HepG2 (cell line): Measurements from ENCODE around the gene EPS8. TPM values are rescaled to one million over a fixed set of nuclear protein-coding genes. Genes with fewer than 3 reads are reported as not detected.

ENCODE experiments used
- BCL6 ChIP-seq: IDR thresholded peaks from 2 replicates; pipeline ENCODE4 v1.6.1; 2016; ENCODE audit warnings: missing genetic modification reagents, missing compliant biosample characterization
- CSRNP1 ChIP-seq: sonication (generic); formaldehyde crosslinking; IDR thresholded peaks from 2 replicates; pipeline ENCODE4 v1.8.1; 2023; ENCODE audit warnings: mild to moderate bottlenecking, missing genetic modification reagents
- HNF4A ChIP-seq: sonication (generic); formaldehyde crosslinking; IDR thresholded peaks from 2 replicates; pipeline ENCODE4 v1.4.0; 2020; ENCODE audit warnings: missing genetic modification reagents
- HNF4G ChIP-seq, 2 experiments: sonication (generic) in 1 of 2; formaldehyde crosslinking in 1 of 2; IDR thresholded peaks; 2 replicates each; pipeline versions ENCODE4 v1.4.0 to v1.6.1; 2011 to 2020; ENCODE audit warnings: borderline replicate concordance in 2 of 2, low read depth in 2 of 2, mild to moderate bottlenecking in 2 of 2, low read length in 1 of 2, missing genetic modification reagents in 1 of 2, moderate library complexity in 1 of 2
- KAT7 ChIP-seq: IDR thresholded peaks from 2 replicates; pipeline ENCODE4 v1.6.1; 2018; ENCODE audit warnings: borderline replicate concordance, missing compliant biosample characterization
- MYC ChIP-seq: sonication (generic); formaldehyde crosslinking; IDR thresholded peaks from 2 replicates; pipeline ENCODE4 v1.9.0; 2021; ENCODE audit warnings: missing genetic modification reagents, borderline replicate concordance
- NR2F6 ChIP-seq, 2 experiments: IDR thresholded peaks; 2 replicates each; pipeline ENCODE4 v1.6.1; 2016; ENCODE audit warnings: antibody characterized with exemption in 1 of 2, mild to moderate bottlenecking in 1 of 2
- TAF15 ChIP-seq: fragments of 200-400 bp; formaldehyde crosslinking; IDR thresholded peaks from one replicate; pipeline ENCODE4 v1.6.1; 2018; ENCODE audit warnings: mild to moderate bottlenecking, low read depth, low read length; ENCODE audit not compliant: poor library complexity, severe bottlenecking
- THYN1 ChIP-seq: sonication (generic); formaldehyde crosslinking; IDR thresholded peaks from 2 replicates; pipeline ENCODE4 v1.8.1; 2023; ENCODE audit warnings: low read depth, mild to moderate bottlenecking, moderate library complexity, missing genetic modification reagents, borderline replicate concordance
- ZBTB40 ChIP-seq, 2 experiments: fragments of 450-650 bp in 1 of 2; sonication (generic) in 1 of 2; formaldehyde crosslinking in 1 of 2; IDR thresholded peaks; 2 replicates each; pipeline versions ENCODE4 v1.6.1 to v1.8.0; 2016 to 2022; ENCODE audit warnings: antibody characterized with exemption in 1 of 2, mild to moderate bottlenecking in 1 of 2, missing genetic modification reagents in 1 of 2
- ZBTB46 ChIP-seq: sonication (generic); formaldehyde crosslinking; IDR thresholded peaks from 2 replicates; pipeline ENCODE4 v1.4.0; 2020; ENCODE audit warnings: mild to moderate bottlenecking, missing genetic modification reagents, borderline replicate concordance
- ZFP36 ChIP-seq: fragments of 150-350 bp; IDR thresholded peaks from 2 replicates; pipeline ENCODE4 v1.6.1; 2018; ENCODE audit warnings: borderline replicate concordance, low read length, low read depth; ENCODE audit not compliant: partially characterized antibody
- ZGPAT ChIP-seq: IDR thresholded peaks from 2 replicates; pipeline ENCODE4 v1.6.1; 2016; ENCODE audit warnings: mild to moderate bottlenecking
- ZNF644 ChIP-seq: IDR thresholded peaks from 2 replicates; pipeline ENCODE4 v1.6.1; 2016; ENCODE audit warnings: low read depth
- polyA plus RNA-seq, 8 experiments: library from polyadenylated mRNA; depleted of rRNA in 3 of 8; stranded (reverse) in 7 of 8; unstranded in 1 of 8; fragments of >200 nt; fragmentation: Illumina TruSeq in 4 of 8; extraction: Trizol in 4 of 8; gene quantifications; 2 replicates each; pipeline versions ENCODE4 v1.2.1 to v1.2.3, GENCODE V29; 2011 to 2016; ENCODE audit warnings: low read depth in 4 of 8, missing spikeins in 1 of 8, mixed read lengths in 1 of 8; ENCODE audit not compliant: insufficient read depth in 1 of 8
- total RNA-seq, 5 experiments: library from RNA; depleted of rRNA; stranded (reverse); fragments of >200 nt; fragmentation: Illumina TruSeq; extraction: Trizol; gene quantifications; 2 replicates each; pipeline ENCODE4 v1.2.3, GENCODE V29; 2016; ENCODE audit warnings: low read depth in 1 of 5

Gene EPS8
- total and polyA plus RNA-seq, 2 of the 13 experiments (the other 11 are each of a cell fraction or from before 2014, with no cell fraction given): 37.1 to 43.4 TPM

- no peak for TF ChIP-seq ZBTB40 (IDR thresholded peaks at IDR 0.05)
- no peak for TF ChIP-seq ZBTB40 (CRISPR knock-in tag; IDR thresholded peaks at IDR 0.05)
- TF ChIP-seq CSRNP1 (CRISPR knock-in tag): no peak
- peak; percentile 62 for TF ChIP-seq HNF4A (CRISPR knock-in tag)
- no peak for TF ChIP-seq ZBTB46
- TF ChIP-seq TAF15: no peak
- peak; percentile 59; the same call in 1 of the 2 replicates for TF ChIP-seq BCL6
- TF ChIP-seq NR2F6 (IDR thresholded peaks at IDR 0.05): no peak
- TF ChIP-seq NR2F6 (CRISPR knock-in tag; IDR thresholded peaks at IDR 0.05): 0 out of 2 replicates have a peak, but pooled peaks have one; percentile 10
- TF ChIP-seq HNF4G (IDR thresholded peaks at IDR 0.05; ENCODE audit: borderline replicate concordance, low read depth, low read length): peak; percentile 30; the same call in 1 of the 2 replicates
- TF ChIP-seq HNF4G (CRISPR knock-in tag; IDR thresholded peaks at IDR 0.05; ENCODE audit: borderline replicate concordance, low read depth): no peak
- TF ChIP-seq THYN1 (CRISPR knock-in tag): no peak
- no peak for TF ChIP-seq MYC (CRISPR knock-in tag)
- TF ChIP-seq ZFP36: no peak
- no peak for TF ChIP-seq KAT7 (CRISPR knock-in tag)
- TF ChIP-seq ZGPAT: no peak
- TF ChIP-seq ZNF644 (CRISPR knock-in tag): 0 out of 2 replicates have a peak, but pooled peaks have one; percentile 25
These were observed 214.8 kb downstream of the EPS8 start (continued) for GRCh38 chr12:15574353-15574752.
